Mucosa of gallbladder (tissue), 1 donor: ENCODE data around the gene TBXAS1. TPM values are rescaled to one million over a fixed set of nuclear protein-coding genes. Genes with fewer than 3 reads are reported as not detected.

Source experiments
- DNase-seq: peaks from one replicate; pipeline ENCODE4 v3.0.0-alpha.2; 2020; ENCODE audit warnings: low spot score
- total RNA-seq: library from RNA; stranded (reverse); gene quantifications from one replicate; pipeline ENCODE4 v1.2.1, GENCODE V29; 2021
- donor health status: DM: no; HTN: no; CAD: no.

Gene TBXAS1
- total RNA-seq, 1 donor from 2014 or later = 40.9 TPM

GRCh38 chr7:139976838-139977656 is 148.0 kb downstream of the TBXAS1 start:
- no peak for DNase-seq

DNA sequence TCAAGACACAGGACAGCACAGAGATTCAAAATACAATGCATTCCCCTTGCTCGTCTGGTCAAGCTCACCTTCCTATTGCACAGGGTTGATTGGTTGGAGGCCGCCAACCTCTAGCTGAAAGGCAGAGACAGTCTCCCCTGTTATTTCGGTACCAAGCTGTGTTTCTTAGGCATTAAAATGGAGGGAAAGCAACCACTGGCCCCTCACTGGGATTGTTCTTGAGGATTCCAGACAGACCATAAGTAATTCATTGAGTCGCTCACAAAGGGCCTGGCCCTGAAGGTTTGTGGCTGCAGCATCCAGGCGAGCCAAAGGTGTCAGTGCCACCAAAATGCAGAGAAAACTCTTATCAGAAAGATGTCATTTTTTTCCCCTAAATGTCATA is 152.4 kb downstream of the TBXAS1 start:
- DNase-seq = no peak

DNA sequence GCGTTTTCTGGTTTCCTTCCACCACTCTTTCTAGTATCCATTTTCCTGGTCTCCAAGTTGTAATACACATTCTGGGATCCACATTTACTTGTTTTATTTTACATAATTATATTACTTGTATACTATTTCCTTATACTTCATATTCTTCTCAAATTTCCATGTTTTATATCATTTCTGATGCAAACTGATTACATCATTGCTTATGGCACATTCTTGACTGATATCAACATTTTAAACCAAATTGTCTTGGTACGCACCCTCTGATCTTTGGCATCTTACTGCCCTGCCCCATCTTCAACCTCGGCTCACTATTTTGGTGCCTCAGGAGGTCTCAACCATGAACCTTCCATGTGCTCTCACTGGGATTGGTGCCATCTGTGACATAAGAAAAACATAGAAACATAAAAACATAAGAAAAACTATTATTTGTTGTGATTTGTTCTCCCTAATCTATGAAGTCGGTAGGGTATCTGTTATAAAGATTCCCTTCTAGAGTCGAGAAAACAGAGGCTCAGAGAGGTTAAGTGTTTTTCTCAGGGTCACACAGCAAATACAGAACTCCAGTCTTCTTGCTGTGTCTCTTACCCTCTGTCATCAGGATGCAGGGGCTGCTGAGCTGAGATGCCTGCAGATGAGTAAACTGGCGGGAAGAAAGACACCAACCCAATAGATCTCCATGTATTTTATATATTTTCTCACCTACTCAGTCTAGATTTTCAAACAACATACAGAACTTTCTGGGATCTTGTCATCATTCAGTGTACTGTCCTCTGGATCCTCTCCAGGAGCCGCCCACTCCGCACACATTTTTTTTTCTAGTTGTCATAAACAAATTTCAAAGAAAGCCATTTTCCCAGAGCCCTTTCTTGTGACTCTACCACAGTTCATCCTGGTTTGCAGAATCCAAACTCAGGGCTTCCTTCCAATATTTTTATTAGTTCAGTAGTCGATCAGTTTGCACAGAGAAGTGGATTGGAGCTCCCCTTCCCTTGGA is 154.2 kb downstream of the TBXAS1 start:
- no peak for DNase-seq

GRCh38 chr7:139984642-139985539 is 155.8 kb downstream of the TBXAS1 start:
- DNase-seq = no peak

DNA sequence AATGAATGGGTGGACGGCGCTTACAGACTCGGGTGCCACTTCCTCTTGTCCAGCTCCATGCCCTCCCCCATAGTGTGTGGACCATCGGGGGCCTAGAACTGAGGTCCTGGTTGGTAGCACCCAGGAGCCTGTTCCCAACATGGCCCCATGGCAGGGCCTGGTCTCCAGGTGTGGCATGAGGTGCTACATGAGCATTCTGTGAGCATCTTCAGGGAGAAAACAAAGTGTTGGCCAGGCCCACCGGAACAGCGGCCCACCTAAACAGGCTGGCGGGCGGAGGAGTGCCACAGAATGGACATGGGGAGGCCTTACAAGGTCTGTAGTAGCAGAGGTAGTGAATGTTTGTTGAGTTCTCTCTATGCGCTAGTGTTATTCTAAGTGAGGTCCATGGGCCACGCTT is 156.7 kb downstream of the TBXAS1 start:
- no peak for DNase-seq

DNA sequence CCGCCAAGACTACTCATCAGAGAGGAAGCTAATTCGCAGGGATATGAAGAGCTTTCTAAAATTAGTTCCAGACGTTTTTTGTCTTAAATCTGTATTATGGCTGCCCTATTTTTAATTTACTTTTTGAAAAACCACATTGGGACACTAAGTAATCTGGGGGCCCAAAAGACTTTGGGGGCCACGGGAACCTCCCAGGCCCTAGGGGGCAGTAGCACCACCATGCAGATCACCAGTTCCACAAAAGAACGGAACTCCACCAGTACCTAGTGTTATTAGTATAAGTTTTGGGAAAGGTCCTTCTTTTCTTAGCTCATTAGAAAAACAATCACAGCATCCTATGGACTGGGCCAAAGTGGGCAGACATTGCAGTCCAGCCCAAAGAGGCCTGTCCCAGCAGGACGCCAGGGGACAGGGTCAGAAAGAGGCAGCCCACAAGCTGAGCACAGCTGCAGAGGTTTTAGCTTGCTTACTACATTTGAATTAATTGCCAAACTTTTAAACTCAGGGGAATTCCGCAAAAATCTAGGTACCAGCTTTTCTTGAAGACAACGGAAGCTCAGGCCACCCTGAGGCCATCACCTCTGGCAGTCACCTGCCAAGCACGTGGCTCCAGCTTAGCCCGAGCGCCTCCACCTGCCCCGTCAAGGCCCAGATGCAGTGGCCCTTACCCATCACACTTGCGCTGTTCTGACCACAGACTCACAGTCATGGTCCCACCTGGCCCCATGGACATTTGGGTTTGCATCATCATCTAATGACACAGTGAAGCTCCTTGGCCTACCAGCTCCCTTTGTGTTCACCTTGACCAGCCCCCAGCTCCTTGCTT is 158.8 kb downstream of the TBXAS1 start:
- DNase-seq = no peak

GRCh38 chr7:139989366-139990141 is 160.5 kb downstream of the TBXAS1 start:
- DNase-seq = no peak

DNA sequence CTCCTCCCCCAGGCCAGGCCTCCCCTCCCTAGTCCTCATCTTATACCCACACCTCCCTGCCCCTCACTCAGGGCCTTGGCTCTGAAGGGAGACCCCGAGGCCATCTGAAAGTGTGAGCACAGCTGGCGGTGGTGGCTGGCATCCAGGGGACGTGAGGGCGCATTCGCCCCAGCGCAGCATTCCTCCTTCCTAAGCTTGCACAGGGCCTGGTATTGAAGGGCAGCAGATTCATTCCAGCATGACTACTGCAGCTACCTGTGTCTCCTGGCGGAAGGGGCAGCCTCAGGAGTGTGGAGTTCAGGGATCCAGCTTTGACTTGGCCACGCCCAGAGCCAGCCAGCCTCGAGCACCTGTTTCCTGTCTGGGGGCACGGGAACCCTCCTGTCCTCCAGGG is 161.1 kb downstream of the TBXAS1 start:
- no peak for DNase-seq

GRCh38 chr7:139990571-139991268 is 161.7 kb downstream of the TBXAS1 start:
- DNase-seq = no peak

GRCh38 chr7:139991269-139991666 is 162.2 kb downstream of the TBXAS1 start:
- no peak for DNase-seq

DNA sequence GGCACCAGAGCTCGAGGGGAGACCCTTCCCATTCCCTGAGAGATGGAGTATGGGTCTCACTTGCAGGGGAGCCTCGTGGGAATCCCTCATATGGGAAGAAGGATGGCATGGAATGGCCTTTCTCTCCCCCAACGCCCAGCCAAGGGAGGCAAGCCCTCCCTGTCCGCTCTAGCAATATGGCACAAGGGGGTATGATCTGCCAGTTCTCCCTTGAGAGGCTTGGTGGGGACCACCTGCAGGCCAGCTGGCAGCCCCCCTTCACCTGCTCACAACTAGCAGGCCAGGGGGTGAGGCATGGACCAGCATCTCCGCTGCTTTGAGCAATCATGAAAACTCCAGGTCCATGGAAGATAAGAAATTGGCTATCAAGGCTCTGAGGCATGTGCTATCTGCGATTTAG is 162.8 kb downstream of the TBXAS1 start:
- DNase-seq = no peak

DNA sequence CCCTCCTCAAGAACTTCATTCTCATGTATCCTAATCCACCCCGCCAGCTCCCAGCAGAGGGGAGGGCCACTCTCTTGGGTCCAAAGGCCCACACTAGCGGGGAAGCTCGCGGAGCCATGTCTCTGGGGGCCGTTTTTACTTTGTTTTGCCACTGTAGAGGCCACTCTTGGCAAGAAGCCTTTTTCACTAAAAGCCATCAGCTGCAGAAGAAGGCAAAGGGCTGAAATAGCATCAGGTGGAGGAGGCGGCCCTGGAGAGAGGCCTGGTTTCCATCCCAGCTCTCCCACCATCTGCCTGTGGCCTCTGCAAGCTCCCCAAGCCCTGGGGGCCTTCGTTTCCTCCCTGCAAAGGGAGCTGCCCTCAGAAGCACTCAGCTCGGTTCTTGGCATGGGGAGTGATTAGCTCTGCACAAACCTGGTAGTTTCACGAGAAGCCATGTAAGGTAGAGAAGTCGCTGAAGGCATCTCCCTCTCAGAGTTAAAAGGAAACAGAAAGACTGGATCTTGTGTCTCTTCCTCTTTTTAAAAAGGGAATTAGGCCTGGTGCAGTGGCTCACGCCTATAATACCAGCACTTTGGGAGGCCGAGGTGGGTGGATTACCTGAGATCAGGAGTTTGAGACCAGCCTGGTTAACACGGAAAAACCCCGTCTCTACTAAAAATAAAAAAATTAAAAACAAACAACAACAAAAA is 163.4 kb downstream of the TBXAS1 start:
- no peak for DNase-seq

GRCh38 chr7:139993169-139993568 is 164.1 kb downstream of the TBXAS1 start:
- no peak for DNase-seq

GRCh38 chr7:139993592-139993991 is 164.5 kb downstream of the TBXAS1 start:
- no peak for DNase-seq

DNA sequence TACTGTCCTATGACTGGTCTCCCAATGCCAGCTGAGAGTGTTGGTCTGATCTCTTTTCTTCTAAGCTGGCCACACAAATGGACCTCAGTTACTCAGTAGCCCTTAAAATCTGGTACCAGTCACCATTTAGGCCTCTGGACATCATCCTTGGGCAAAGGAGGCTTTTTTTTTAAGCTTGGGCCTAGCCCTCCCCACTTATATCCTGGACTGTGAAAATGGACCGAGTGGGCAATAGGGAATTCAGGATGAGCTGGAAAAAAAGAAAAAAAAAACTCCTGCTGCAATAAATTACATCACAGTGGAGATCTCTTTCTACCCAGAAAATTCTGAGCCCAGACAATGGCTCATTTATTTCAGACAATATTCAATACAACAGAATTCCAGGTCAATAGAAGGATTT is 165.3 kb downstream of the TBXAS1 start:
- DNase-seq = no peak

DNA sequence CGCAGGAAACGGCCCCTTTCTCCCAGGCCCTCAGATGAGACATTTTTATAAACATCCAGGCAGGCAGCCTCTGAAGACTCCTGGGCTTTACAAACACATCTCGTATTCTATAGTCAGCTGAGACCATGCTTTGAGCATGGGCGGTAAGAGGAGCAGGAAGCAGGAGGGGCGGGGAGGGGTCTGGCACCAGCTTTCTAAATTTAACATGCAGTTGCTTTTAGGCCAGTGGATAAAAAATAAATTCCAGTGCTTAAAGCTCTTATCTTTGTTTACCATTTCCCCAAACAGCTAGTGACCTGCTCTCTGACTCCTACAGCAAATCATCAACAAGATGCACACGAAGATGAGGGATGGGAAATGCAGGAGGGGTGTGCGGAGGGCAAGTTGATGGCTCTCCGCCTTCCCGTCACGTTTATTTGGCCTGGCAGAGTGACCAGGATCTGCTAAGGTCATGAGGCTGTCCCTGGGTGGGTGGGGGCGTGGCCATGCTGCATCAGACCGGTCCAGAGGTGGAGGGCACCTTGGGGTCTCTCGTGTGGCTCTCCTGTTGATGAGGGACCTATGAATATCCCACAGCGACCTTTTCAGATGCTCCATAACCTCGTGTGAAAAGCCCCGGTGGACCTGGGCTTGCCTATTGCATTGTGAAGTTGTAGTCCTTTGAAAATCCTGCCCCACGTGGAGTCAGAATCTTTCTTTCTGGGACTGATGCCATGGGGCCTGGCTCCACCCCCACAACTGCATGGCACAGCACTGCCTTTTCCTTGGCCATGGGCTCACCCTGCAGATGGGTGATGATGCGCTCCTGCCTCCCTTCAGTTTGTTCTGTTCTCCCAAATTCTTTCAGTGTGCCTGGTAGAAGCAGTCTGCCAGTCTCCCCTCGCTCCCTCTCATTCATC is 166.2 kb downstream of the TBXAS1 start:
- DNase-seq = peak; percentile 71

DNA sequence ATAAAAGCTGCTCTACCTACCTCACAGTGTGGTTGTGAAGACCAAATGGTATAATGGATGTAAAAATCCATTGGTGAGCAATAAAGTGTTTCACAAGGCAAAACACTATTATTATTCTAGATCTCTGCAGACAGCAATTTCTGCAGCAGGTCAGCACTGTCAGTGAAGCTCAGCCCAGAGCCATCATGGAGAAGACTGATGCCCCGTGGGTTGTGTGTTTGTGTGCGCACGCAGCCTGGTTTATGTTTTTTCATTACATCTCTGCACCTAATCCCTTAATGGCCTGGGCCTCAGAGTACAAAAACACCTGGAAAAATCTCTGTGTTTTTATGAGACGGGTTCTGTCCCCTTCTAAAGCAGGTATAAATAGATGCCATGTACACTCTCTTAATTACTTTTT is 169.5 kb downstream of the TBXAS1 start:
- no peak for DNase-seq

DNA sequence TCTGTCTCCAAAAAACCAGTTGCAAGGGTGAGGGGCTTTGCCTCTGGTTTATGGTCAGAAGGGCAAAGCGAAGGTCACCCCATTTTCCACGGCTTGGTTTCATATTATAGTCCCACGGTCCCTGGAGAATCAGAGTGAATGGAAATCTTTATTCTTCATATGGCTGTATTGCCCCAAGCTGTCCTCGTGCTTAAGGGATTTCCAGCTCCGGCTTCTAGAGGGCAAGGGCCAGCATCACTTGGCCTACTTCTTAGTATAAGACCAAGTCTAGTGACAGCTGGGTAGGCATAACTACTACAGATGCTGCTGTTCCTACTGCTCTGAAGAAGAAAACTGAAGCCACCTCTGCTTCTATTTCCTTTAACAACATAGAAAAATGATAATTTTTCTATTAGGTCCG is 170.5 kb downstream of the TBXAS1 start:
- DNase-seq = no peak
